Lower lobe of right lung (tissue), 2 donors: ENCODE measurements around the gene TLN1. TPM values are rescaled to one million over a fixed set of nuclear protein-coding genes. Genes with fewer than 3 reads are reported as not detected.

Source experiments
- ATAC-seq, 2 donors: fragments of 200-7000 bp; cut with Tn5 transposase; one replicate each; pipeline ENCODE4 v1.9.1; 2020 to 2022; ENCODE audit warnings: mild to moderate bottlenecking in 2 of 2, moderate library complexity in 2 of 2
- DNase-seq: peaks from one replicate; pipeline ENCODE4 v3.0.0-alpha.2; 2020
- H3K27ac ChIP-seq: fragments of 200-600 bp; one replicate; pipeline ENCODE4 v1.8.0; 2022
- H3K27me3 ChIP-seq: fragments of 200-600 bp; one replicate; pipeline ENCODE4 v1.8.0; 2022; ENCODE audit warnings: low read depth
- H3K36me3 ChIP-seq: fragments of 200-600 bp; one replicate; pipeline ENCODE4 v1.8.0; 2022; ENCODE audit warnings: mild to moderate bottlenecking
- H3K4me1 ChIP-seq: fragments of 200-600 bp; one replicate; pipeline ENCODE4 v1.8.0; 2022
- H3K4me3 ChIP-seq: fragments of 200-600 bp; one replicate; pipeline ENCODE4 v1.8.0; 2022; ENCODE audit warnings: mild to moderate bottlenecking
- H3K9me3 ChIP-seq: fragments of 200-600 bp; one replicate; pipeline ENCODE4 v1.8.0; 2022
- intact Hi-C: fragments of 100-400 bp; cut with DNase I; formaldehyde crosslinking; loops from one replicate; pipeline ENCODE4 v1.11.0; 2022
- total RNA-seq: library from RNA; stranded (reverse); fragmentation: NEBNext Ultra II Directional; extraction: Animal tissue kit (Norgen Biotek cat#: 25700); gene quantifications from one replicate; pipeline ENCODE4 v1.2.1, GENCODE V29; 2021
- TF ChIP-seq, protein P1 (sequence below): fragments of 200-600 bp; IDR thresholded peaks from one replicate; pipeline ENCODE4 v1.8.0; 2022; ENCODE audit warnings: antibody characterized with exemption, mild to moderate bottlenecking
- donor health status: DM: no; HTN: yes; CAD: no; lungs with severe emphysema.

The TLN1 gene
- total RNA-seq, 1 donor from 2014 or later: 406 TPM

GRCh38 chr9:35753466-35753865 lies 21.5 kb upstream of the TLN1 start:
- Histone ChIP-seq H3K4me1 (peaks cover 38% of the 10 kb centered on the region), H3K9me3 (no peaks in the 10 kb centered on the region), H3K4me3 (no peak overlapping the region), H3K27me3 (no peaks in the 10 kb centered on the region), H3K36me3 (peaks cover 42% of the 10 kb centered on the region), H3K27ac (no peak overlapping the region)
- intact Hi-C loops: no loop called here
- TF ChIP-seq, protein P1, sequence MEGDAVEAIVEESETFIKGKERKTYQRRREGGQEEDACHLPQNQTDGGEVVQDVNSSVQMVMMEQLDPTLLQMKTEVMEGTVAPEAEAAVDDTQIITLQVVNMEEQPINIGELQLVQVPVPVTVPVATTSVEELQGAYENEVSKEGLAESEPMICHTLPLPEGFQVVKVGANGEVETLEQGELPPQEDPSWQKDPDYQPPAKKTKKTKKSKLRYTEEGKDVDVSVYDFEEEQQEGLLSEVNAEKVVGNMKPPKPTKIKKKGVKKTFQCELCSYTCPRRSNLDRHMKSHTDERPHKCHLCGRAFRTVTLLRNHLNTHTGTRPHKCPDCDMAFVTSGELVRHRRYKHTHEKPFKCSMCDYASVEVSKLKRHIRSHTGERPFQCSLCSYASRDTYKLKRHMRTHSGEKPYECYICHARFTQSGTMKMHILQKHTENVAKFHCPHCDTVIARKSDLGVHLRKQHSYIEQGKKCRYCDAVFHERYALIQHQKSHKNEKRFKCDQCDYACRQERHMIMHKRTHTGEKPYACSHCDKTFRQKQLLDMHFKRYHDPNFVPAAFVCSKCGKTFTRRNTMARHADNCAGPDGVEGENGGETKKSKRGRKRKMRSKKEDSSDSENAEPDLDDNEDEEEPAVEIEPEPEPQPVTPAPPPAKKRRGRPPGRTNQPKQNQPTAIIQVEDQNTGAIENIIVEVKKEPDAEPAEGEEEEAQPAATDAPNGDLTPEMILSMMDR: no peak
- ATAC-seq (no peak), DNase-seq (no peak)

DNA sequence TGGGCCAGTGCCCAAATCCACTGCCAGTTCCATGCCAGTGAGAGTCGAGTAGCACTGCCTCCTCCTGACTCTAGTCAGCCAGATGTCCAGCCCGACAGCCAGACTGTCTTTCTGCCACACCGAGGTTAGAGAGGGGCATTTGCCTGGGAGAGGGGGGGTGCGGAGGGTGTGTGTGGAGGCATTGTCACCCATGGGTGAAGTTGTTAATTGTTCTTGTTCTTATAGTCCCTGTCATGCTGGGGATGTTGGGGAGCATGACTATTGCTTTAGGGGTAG lies 18.2 kb upstream of the TLN1 start:
- H3K36me3 ChIP-seq: peaks cover 45% of the 10 kb centered on the region
- intact Hi-C loops: no loop called here
- peaks cover 43% of the 10 kb centered on the region for H3K4me1 ChIP-seq
- H3K27me3 ChIP-seq: no peaks in the 10 kb centered on the region
- H3K4me3 ChIP-seq: peak overlapping the region; percentile 95
- no peaks in the 10 kb centered on the region for H3K9me3 ChIP-seq
- DNase-seq (no peak), ATAC-seq (no peak)
- peak overlapping the region; percentile 91 for H3K27ac ChIP-seq
- TF ChIP-seq, protein P1: no peak

DNA sequence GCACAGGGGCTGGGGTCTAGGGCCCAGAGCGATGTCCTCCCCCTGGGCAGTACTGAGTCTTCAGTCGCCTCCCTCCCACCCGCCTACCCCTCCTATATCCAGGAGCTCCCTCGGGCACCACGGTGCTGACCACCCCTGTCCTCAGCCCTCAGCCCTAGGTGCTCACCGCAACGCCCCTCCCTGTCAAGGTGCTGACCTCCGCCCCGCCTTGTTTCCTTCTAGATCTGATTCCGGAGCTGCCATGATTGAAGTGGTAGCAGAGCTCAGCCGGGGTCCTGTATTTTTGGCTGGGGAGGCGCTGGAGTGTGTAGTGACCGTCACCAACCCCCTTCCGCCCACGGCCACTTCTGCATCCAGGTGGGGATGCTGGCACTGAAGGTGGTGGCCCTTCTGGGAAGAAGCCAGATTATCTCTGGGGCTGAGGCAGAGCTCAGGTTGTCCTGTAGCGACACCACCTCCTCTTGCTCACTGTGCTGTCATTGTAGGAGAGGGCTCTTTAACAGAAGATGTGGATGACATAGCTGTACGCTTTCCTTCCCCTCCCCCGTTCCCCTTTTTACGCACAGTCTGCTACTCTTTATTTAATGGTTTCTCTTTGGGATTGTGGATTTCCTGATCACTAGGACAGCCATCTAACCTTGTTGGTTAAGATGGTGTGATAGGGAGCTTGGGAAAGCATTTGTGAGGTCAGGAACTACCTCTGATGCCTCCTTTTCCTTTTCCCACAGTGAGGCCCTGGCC lies 17.7 kb upstream of the TLN1 start:
- intact Hi-C loops: no loop called here
- peaks cover 48% of the 10 kb centered on the region for H3K4me1 ChIP-seq
- TF ChIP-seq, protein P1: no peak

GRCh38 chr9:35748858-35749514 lies 17.0 kb upstream of the TLN1 start, which contains the start of the genes GBA2 and RGP1:
GBA2 (minus strand) TSS chr9:35749228; CDS start chr9:35748704, 524 bp downstream.
RGP1 (plus strand) TSS chr9:35749287; CDS start chr9:35749756, 469 bp downstream.
- TF ChIP-seq, protein P1: no peak
- peaks cover 50% of the 10 kb centered on the region for H3K36me3 ChIP-seq
- peak within 1 kb of the TSS; percentile 91 for H3K27ac ChIP-seq
- peak within 1 kb of the TSS; percentile 95 for H3K4me3 ChIP-seq
- no peaks in the 10 kb centered on the region for H3K27me3 ChIP-seq
- ATAC-seq (peak; percentile 94 to 97), DNase-seq (peak; percentile 90)
- intact Hi-C loops: no loop called here
- peaks cover 50% of the 10 kb centered on the region for H3K4me1 ChIP-seq
- H3K9me3 ChIP-seq: no peaks in the 10 kb centered on the region

More for the DNA sequence above, 17.7 kb upstream of the TLN1 start:
- H3K4me3 ChIP-seq: peak overlapping the region; percentile 95
- peak overlapping the region; percentile 91 for H3K27ac ChIP-seq
- peak; percentile 67 for DNase-seq
- peak; percentile 61 to 72 for ATAC-seq
- H3K27me3 ChIP-seq: no peaks in the 10 kb centered on the region
- peaks cover 50% of the 10 kb centered on the region for H3K36me3 ChIP-seq
- H3K9me3 ChIP-seq: no peaks in the 10 kb centered on the region

DNA sequence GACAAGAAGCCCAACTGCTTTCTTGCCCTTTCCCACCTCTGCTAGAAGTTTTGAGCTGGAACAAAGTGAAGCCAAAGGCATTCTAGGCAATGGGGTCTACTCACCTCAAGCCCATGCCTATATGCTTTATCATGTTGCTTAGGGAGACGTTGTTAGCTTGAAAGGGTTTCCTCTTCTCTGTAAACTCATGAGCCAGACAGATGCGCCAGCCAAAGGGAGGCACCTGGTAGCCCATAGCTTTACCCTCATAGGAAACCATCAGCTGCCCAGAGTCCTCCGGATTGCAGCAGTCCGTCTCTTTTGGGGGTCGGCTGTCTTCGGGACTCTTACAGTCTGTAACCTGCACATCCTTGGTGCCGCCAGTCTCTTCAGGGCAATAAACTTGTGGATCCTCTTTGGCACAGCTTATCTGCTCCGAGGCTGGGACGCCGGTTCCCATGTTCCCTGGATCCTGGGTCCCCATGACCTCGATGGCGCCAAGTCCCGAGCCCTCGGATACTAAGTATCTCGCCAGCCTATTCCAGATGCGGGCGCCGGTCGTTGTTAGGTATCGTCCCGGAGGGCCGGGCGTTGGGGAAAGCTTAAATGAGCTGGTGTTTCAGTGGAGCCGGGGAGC lies 16.4 kb upstream of the TLN1 start:
- ATAC-seq (no peak), DNase-seq (no peak)
- Histone ChIP-seq H3K27ac (peak overlapping the region; percentile 91), H3K36me3 (peaks cover 50% of the 10 kb centered on the region), H3K27me3 (no peaks in the 10 kb centered on the region), H3K4me3 (peak overlapping the region; percentile 95), H3K9me3 (no peaks in the 10 kb centered on the region), H3K4me1 (peaks cover 50% of the 10 kb centered on the region)
- intact Hi-C loops: no loop called here
- TF ChIP-seq, protein P1: no peak
